Small intestine (tissue), 7 donors: Measurements from ENCODE around the gene RAB11A. TPM values are rescaled to one million over a fixed set of nuclear protein-coding genes. Genes with fewer than 3 reads are reported as not detected.
"Not testable (repeated sequence)": the region's sequence is repeated elsewhere in the genome, so short reads cannot be mapped to it uniquely, and the experiment has no call there.

Experiments used
- DNase-seq, 2 donors: peaks; one replicate each; pipeline versions ENCODE4 v3.0.0 to v3.0.0-alpha.2; 2013
- FAIRE-seq: peaks from 2 replicates; lab custom pipeline; 2012; peaks lifted over from hg19 to GRCh38; lab: Jason Lieb, UNC
- H3K27ac ChIP-seq, 3 donors: one replicate each; pipeline ENCODE4 v1.5.1; 2013; ENCODE audit warnings: low read length in 2 of 3, mild to moderate bottlenecking in 2 of 3, control low read depth in 1 of 3, inconsistent platforms in 1 of 3, low read depth in 1 of 3, moderate library complexity in 1 of 3
- H3K27me3 ChIP-seq, 3 donors: one replicate each; pipeline ENCODE4 v1.6.1; 2013; ENCODE audit warnings: low read length in 3 of 3, inconsistent platforms in 1 of 3; ENCODE audit not compliant: control insufficient read depth in 3 of 3, insufficient read depth in 3 of 3
- H3K36me3 ChIP-seq, 3 donors: one replicate each; pipeline ENCODE4 v1.6.1; 2013; ENCODE audit warnings: low read length in 3 of 3, inconsistent platforms in 1 of 3, low read depth in 1 of 3, mild to moderate bottlenecking in 1 of 3, moderate library complexity in 1 of 3; ENCODE audit not compliant: control insufficient read depth in 3 of 3, insufficient read depth in 2 of 3
- H3K4me1 ChIP-seq, 3 donors: one replicate each; pipeline ENCODE4 v1.6.1; 2013; ENCODE audit warnings: low read length in 2 of 3, inconsistent platforms in 1 of 3, low read depth in 1 of 3, mild to moderate bottlenecking in 1 of 3, moderate library complexity in 1 of 3; ENCODE audit not compliant: control insufficient read depth in 3 of 3, insufficient read depth in 2 of 3
- H3K4me3 ChIP-seq, 3 donors: one replicate each; pipeline ENCODE4 v1.5.1; 2013; ENCODE audit warnings: low read length in 3 of 3, control low read depth in 1 of 3, inconsistent platforms in 1 of 3, low read depth in 1 of 3, mild to moderate bottlenecking in 1 of 3, moderate library complexity in 1 of 3
- H3K9me3 ChIP-seq, 2 donors: one replicate each; pipeline ENCODE4 v1.6.1; 2013; ENCODE audit warnings: low read depth in 1 of 2, low read length in 1 of 2; ENCODE audit not compliant: control insufficient read depth in 2 of 2, insufficient read depth in 1 of 2
- WGBS, 3 donors: extraction: QIAGEN DNeasy Blood & Tissue Kit; methylation state at CpG; one replicate each; pipeline ENCODE4 v1.1.7; 2013; 5-methylcytosine and 5-hydroxymethylcytosine counted together
- polyA plus RNA-seq, 4 donors: library from polyadenylated mRNA; stranded (reverse) in 3 of 4; unstranded in 1 of 4; fragments of 200-250 nt in 3 of 4; fragments of 120-200 nt in 1 of 4; gene quantifications; one replicate each; pipeline versions ENCODE4 v1.2.1 to v1.2.3, GENCODE V29; 2013
- donor health status: healthy with polysubstance abuse.
- donor health status: control.
- donor health status: control.
- donor health status: Bipolar disorder and iron deficiency.
- donor health status: healthy.

Gene RAB11A
- polyA plus RNA-seq, 4 donors = 193 to 293 (median 222) TPM

DNA sequence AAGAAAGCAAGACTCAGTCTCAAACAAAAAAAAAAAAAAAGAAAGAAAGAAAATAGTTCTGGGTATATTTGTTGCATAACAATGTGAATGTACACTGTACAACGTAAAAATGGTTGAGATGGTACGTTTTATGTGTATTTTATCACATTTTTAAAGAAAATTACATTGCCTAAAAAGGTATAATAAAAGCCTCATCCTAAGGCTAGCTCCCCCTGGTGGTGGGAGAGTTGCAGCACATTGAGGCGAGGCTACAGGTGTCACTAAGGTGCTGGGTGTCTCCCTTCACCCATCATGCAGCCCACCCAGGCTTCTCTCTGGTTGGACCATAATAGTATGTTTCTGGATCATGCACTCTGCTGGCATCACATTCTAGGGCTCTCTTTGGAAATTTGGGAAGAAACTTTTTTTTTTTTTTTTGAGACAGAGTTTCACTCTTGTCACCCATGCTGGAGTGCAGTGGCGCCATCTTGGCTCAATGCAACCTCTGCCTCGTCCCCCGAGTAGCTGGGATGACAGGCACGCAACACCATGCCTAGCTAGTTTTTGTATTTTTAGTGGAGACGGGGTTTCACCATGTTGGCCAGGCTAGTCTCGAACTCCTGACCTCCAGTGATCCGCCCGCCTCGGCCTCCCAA lies 12.4 kb upstream of the RAB11A start:
- no peaks in the 10 kb centered on the region for H3K27me3 ChIP-seq
- 59 to 69% (median 63%) methylated on average over 12 of the region's 12 CpGs for WGBS, 3 donors
- H3K4me3 ChIP-seq = no peak overlapping the region
- H3K36me3 ChIP-seq = no peaks in the 10 kb centered on the region
- DNase-seq = peak; percentile 76 to 81
- no peak for FAIRE-seq
- H3K27ac ChIP-seq = no peak overlapping the region
- H3K4me1 ChIP-seq = no peaks in the 10 kb centered on the region
- no peaks in the 10 kb centered on the region for H3K9me3 ChIP-seq

DNA sequence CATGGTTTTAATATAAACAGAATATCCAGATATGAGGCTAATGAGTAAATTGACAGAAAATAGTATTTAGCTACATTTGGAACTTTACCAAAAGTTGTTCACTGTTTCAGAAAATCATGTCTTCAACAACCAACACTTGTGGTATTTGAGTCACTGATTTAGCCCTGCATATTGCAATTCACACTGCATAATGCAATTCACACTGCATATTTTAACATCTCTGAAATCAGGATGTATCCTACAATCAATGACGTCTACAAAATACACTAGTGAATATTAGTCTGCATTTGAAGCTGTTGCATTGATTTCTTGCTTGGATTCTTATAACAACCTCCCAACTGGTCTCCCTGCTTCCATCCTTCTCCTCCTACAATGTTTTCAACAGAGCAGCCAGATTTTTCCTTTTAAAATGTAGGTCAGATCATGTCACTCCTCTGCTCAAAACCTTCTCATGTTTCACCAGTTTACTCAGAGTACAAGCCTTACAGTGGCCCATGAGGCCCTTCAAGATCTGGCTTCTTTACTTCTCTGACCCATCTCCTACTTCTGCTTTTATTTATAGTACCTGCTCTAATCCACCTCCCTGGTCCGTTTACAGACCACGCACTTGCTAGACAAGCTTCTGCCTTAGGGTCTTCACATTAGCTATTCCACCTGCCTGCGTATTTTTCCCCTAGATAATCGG lies 11.4 kb upstream of the RAB11A start:
- FAIRE-seq = no peak
- WGBS, 3 donors = 73 to 91% (median 84%) methylated on average over 5 of the region's 5 CpGs
- H3K4me1 ChIP-seq = no peaks in the 10 kb centered on the region

DNA sequence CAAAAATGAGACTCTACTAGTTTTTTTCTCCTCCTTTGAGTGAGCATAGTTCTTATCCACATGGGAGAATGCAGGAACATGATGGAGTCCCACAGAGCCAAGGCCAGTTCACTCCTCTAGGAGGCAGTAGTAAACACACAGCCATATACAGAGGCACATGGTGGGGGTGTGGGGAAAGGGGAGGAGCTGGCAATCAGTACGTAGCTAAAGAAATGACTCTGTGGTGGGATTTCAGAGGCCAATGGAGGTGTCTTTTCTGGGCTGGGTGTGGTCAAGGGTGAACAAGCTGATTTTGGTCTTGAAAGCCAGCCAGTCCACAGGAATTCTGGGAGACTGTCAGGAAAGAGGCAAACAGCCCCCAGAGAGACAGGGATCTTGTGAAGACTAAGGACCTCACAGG lies 6.6 kb upstream of the RAB11A start:
- Histone ChIP-seq H3K4me1 (no peaks in the 10 kb centered on the region), H3K27ac (no peak overlapping the region), H3K9me3 (no peaks in the 10 kb centered on the region), H3K4me3 (no peak overlapping the region), H3K36me3 (no peaks in the 10 kb centered on the region), H3K27me3 (no peaks in the 10 kb centered on the region)
- WGBS, 3 donors = 0 to 20% (median 2%) methylated on average over 1 of the region's 1 CpG
- DNase-seq (peak; percentile 60 to 72), FAIRE-seq (no peak)

More for the DNA sequence above, 11.4 kb upstream of the RAB11A start:
- H3K27me3 ChIP-seq = no peaks in the 10 kb centered on the region
- H3K36me3 ChIP-seq = no peaks in the 10 kb centered on the region
- no peak overlapping the region for H3K4me3 ChIP-seq
- H3K9me3 ChIP-seq = no peaks in the 10 kb centered on the region
- no peak overlapping the region for H3K27ac ChIP-seq
- no peak for DNase-seq

DNA sequence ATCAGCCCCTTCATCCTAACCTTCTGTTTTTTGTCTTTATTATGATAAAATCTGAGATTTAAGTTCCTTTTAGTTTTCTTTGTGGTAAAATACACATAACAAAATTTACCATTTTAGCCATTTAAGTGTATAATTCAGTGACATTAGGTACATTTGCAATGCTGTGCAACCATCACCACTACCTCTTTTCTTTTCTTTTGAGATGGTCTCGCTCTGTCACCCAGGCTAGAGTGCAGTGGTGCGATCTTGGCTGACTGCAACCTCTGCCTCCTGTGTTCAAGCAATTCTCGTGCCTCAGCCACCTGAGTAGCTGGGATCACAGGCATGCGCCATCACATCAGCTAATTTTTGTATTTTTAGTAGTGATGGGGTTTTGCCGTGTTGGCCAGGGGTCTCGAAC lies 6.2 kb upstream of the RAB11A start:
- Histone ChIP-seq H3K9me3 (no peaks in the 10 kb centered on the region), H3K4me1 (no peaks in the 10 kb centered on the region), H3K27me3 (no peaks in the 10 kb centered on the region), H3K4me3 (no peak overlapping the region), H3K36me3 (no peaks in the 10 kb centered on the region), H3K27ac (no peak overlapping the region)
- WGBS, 3 donors = 92 to 94% (median 92%) methylated on average over 6 of the region's 6 CpGs
- DNase-seq (no peak), FAIRE-seq (no peak)

DNA sequence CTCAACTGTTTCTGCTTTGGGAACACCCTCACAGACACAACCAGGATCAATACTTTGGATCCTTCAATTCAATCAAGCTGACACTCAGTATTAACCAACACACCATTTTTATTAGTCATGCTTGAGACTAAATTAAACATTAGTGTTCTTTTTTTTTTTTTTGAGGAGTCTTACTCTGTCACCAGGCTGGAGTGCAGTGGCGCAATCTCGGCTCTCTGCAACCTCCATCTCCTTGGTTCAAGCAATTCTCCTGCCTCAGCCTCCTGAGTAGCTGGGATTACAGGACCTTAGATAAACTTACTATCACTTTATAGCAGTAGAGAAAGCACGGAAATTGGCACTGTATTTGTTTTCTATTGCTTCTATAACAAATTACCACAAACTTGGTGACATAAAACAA lies 2.0 kb upstream of the RAB11A start:
- FAIRE-seq (no peak), DNase-seq (no peak)
- Histone ChIP-seq H3K27me3 (no peaks in the 10 kb centered on the region), H3K4me3 (no peak overlapping the region), H3K4me1 (peaks cover 0 to 8% (median 8%) of the 10 kb centered on the region in 3 donors), H3K9me3 (no peaks in the 10 kb centered on the region), H3K36me3 (no peaks in the 10 kb centered on the region), H3K27ac (no peak overlapping the region)
- whole genome bisulfite sequencing, 3 donors = 63 to 87% (median 84%) methylated on average over 3 of the region's 3 CpGs

DNA sequence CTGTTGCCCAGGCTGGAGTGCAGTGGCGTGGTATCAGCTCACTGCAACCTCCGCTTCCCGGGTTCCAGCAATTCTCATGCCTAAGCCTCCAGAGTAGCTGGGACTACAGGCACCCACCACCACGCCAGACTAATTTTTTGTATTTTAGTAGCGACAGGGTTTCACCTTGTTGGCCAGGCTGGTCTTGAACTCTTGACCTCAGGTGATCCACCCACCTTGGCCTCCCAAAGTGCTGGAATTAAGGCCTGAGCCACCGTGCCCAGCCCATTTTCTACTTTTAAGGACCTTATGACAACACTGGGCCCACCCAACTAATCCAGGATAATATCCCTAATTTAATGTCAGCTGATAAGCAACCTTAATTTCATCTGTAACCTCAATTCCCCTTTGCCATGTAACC lies 1.4 kb upstream of the RAB11A start:
- not testable (repeated sequence) for H3K27ac ChIP-seq, H3K4me1 ChIP-seq, H3K9me3 ChIP-seq, H3K36me3 ChIP-seq, DNase-seq, FAIRE-seq, H3K4me3 ChIP-seq, H3K27me3 ChIP-seq
- WGBS, 3 donors = 92 to 96% (median 96%) methylated on average over 6 of the region's 6 CpGs

DNA sequence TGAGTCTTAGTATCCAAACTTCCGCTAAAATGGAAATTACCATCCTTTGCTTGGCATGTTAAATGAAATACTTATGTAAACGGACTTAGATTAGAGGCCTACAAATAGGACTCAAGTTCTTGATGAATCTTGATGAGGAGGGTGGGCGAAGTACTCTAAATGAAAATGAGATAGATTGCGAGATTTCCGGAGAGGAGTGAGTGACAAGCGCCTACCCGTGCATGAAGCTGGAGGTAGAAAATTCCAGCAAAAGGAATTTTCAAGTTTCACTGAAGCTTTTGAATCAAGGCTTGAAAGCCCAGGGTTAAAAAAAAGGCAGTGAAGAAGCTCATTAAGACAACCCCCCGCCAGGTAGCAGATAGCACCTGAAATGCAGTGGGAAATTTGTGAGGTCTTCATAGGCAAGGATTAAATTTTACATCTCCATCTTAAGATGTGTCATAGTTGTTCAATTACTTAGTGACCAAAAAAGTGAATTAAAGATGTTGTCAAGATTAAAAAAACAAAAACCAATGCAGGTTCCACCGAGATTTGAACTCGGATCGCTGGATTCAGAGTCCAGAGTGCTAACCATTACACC lies 655 bp upstream of the RAB11A start:
- WGBS, 3 donors = 65 to 68% (median 66%) methylated on average over 11 of the region's 11 CpGs
- no peak for FAIRE-seq

DNA sequence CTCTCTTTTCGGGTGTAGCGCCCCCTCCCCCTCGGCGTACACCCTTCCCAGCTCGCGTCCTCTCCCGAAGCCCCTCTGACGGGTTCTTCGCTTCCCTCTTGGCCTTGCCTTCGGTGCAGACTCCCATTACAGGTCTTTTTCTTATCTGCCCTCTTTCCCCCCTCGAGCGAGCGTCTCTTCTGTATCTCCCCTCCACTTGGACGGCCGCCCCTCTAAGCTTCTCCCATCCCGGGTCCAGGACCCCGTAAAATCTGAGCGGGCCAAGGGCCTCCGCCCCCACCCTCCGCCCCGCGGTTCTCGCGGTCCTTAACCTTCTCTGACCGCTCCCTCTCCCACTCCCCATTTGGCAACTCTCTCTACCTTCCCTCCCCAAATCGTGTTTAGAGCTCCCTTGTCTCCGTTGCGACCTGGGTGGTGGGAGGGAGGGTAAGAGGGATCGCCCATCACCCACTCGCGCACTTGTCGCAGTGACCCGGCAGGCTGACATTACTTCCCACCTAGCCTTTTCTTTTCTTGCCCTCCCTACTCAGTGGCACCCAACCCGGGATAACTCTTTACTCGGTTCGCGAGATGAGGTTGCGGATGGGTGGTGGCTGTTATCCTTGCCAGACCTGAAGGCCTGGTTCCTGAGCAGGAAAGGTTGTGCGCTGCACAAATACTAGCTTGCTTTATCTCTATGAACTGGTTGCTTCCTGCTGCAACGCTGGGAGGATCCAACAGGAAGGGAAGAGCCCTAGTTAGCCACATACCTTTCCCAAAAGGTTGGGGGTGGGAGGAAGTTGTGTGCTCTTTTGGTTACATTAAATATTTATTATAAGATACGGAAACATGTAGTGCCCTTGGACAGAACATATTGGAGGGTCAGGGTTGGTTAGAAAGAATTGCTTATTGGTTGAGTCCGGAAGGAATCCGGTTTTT lies 922 bp downstream of the RAB11A start:
- no peak for FAIRE-seq
- Histone ChIP-seq H3K36me3 (peaks cover 0 to 13% (median 0%) of the 10 kb centered on the region in 3 donors), H3K4me1 (peaks cover 0 to 9% (median 8%) of the 10 kb centered on the region in 3 donors), H3K27me3 (no peaks in the 10 kb centered on the region), H3K9me3 (no peaks in the 10 kb centered on the region), H3K4me3 (peak overlapping the region; percentile 85 to 90 (median 86)), H3K27ac (peak overlapping the region; percentile 85 to 98 (median 86))
- peak; percentile 79 to 85 for DNase-seq
- WGBS, 3 donors = 0 to 1% (median 1%) methylated on average over 41 to 43 of the region's 43 CpGs

More for the DNA sequence above, 655 bp upstream of the RAB11A start:
- Histone ChIP-seq H3K27me3 (no peaks in the 10 kb centered on the region), H3K36me3 (peaks cover 0 to 1% (median 0%) of the 10 kb centered on the region in 3 donors), H3K9me3 (no peaks in the 10 kb centered on the region), H3K4me3 (peak overlapping the region in 2 of 3 donors; percentile 86 to 90), H3K4me1 (peaks cover 0 to 9% (median 8%) of the 10 kb centered on the region in 3 donors), H3K27ac (peak overlapping the region in 2 of 3 donors; percentile 85 to 98)
- DNase-seq = no peak
